GM21360 (cell line): ENCODE measurements around the gene TRMT1.
"Not testable (repeated sequence)": the region's sequence is repeated elsewhere in the genome, so short reads cannot be mapped to it uniquely, and the experiment has no call there.

Experiments used
- ATAC-seq: cut with Tn5 transposase; IDR thresholded peaks from one replicate; pipeline ENCODE4 v1.9.1; 2021; ENCODE audit warnings: mild to moderate bottlenecking, moderate library complexity; ENCODE audit not compliant: unreplicated experiment

Gene TRMT1

DNA sequence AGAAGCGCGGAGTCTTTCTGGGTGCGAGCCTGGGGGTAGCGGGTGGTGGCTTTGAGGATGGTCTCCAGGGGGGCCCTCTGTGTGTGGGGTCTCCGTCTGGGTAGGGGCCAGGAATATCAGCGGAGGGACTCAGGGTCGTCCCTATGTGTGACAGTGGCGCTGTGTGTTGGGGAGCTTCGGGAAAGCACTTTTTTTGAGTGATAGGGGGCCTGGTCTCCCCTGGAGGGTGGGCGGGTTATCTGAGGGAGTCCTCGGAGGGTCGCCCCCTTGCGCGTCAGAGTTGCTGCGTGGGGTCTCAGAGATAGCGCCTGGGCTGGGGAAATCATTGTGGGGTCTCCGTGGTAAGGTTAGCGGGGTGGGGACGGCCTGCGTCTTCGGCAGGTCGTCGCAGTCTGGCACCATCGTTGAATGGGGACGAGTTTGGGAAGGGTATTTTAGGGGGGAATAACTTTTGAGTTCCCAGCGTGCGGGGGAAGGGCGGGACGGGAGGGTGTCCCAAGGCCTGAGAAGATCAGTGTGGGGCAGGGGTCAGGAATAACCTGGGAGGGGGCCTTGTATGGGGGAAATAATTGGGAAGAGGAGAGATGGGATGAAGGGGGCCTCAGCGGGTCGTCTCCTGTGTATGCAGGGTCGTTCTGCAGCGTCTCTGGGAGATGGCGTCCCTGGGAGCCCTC is 34.5 kb upstream of the TRMT1 start:
- no peak for ATAC-seq

- peak; percentile 32 for ATAC-seq
Observed at GRCh38 chr19:13150187-13150930, 33.8 kb upstream of the TRMT1 start, which contains the start of the genes IER2 and STX10. TSS of gene IER2 (plus strand) at chr19:13150411. CDS start at chr19:13153187, 2,776 bp downstream. TSS of gene STX10 (minus strand) at chr19:13150375. CDS start at chr19:13150173, 202 bp downstream.

DNA sequence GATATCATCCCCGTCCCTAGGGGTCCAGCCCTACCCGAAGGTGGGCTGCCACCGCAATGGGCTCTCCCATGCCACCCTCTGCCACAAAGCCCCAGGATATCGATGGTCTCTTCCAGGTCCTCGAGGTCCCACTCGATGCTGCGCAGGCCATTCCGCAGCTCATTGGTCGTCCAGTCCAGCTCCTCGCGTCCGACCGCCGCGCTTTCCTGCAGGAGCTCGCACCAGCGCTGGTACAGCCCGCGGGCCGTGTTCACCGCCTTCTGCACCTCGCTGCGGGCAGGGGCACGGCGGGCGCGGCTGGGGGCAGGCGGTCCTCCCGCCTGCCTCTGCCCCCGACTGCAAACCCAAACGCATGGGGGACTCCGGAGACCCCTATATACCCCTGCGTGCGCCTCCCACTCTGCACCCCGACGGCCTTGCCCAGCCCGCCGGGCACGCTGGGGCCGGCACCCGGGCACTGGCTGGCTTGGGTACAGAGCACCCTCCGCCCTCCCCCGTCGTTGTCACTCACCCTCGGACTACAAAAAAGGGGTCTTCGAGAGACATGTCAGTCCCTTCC is 33.2 kb upstream of the TRMT1 start:
- no peak for ATAC-seq

DNA sequence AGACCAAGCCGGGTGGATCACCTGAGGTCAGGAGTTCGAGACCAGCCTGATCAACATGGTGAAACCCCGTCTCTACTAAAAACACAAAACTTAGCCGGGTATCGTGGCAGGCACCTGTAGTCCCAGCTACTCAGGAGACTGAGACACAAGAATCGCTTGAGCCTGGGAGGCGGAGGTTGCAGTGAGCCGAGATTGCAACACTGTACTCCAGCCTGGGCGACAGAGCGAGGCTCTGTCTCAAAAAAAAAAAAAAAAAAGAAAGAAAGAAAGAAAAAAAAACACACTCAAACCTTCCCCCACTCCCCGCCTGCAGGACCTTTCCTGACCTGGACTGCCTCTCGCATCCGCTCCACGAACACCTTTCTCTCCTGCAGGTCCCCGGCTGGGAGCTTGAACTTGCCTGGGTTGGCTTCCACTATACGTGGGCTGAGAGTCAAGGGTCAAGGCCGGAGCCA is 32.7 kb upstream of the TRMT1 start:
- ATAC-seq, result not testable (repeated sequence)

DNA sequence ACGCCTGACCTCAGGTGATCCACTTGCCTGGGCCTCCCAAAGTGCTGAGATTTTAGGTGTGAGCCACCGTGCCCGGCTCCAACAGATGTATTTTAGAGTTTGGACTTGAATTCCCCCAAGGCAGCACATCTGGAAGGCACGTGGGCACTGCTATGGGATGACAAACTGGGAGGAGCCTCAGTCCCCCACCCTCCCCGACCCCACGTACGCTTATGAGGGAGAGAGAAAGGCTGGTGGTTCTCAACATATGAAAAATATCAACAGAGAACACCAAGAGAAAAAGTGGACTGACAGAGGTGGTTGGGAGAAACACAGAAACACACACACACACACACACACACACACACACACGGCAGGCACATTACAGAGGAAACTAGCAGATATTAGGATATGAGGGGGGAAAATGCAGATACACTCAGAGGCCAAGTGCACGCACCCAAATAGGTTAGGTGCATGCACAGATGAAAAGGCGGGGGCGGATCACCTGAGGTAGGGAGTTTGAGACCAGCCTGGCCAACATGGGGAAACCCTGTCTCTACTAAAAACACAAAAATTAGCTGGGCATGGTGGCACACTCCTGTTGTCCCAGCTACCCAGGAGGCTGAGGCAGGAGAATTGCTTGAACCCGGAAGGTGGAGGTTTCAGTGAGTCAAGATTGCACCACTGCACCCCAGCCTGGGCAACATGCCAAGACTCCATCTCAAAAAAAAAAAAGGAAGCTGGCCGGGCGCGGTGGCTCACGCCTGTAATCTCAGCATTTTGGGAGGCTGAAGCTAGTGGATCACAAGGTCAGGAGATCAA is 30.4 kb upstream of the TRMT1 start:
- no peak for ATAC-seq

DNA sequence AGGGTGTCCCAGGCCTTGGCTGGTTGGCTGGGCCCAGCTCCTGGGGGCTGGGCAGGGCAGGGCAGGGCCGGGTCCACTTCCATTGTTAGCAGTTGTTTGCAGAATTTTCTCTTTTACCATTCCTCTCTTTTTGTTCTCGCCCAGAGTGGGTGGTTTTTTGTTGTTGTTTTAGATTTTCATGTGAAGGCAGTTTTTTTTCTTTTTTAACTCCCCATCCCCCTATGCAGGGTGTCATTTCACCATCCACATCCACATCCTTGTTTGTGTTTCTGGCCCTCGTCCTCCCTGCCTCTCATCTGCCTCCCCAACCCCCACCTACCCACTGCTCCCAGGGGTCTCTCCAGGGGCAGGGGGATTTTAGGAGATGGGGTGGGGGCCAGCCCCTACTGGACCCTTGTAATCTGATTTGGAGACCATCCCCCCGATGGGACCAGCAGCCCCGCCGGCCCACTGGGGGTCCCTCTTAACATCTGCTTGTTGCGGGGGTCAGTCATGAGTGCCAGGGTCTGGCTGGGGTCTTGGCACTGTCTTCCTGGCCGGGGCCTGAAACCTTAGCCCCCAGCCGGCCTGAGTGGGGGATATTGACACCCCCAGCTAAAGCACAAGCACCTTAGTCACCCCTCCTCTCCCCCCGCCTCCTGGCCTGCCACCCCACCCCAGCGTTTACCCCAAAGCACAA is 23.2 kb upstream of the TRMT1 start:
- no peak for ATAC-seq

DNA sequence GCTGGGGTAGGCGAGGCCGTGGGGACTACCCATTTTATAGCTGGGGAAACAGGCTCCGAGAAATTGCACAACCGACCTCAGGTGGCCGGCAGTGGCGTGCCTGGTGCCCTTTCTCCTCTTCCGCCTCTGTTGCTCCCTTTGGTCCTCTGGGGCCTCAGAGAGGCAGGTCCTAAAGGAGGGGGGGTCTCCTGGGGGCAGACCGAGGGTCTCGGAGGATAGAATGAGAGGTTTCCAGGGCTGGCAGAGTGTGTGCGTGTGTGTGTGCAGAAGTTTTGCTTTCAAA is 22.3 kb upstream of the TRMT1 start:
- no peak for ATAC-seq

DNA sequence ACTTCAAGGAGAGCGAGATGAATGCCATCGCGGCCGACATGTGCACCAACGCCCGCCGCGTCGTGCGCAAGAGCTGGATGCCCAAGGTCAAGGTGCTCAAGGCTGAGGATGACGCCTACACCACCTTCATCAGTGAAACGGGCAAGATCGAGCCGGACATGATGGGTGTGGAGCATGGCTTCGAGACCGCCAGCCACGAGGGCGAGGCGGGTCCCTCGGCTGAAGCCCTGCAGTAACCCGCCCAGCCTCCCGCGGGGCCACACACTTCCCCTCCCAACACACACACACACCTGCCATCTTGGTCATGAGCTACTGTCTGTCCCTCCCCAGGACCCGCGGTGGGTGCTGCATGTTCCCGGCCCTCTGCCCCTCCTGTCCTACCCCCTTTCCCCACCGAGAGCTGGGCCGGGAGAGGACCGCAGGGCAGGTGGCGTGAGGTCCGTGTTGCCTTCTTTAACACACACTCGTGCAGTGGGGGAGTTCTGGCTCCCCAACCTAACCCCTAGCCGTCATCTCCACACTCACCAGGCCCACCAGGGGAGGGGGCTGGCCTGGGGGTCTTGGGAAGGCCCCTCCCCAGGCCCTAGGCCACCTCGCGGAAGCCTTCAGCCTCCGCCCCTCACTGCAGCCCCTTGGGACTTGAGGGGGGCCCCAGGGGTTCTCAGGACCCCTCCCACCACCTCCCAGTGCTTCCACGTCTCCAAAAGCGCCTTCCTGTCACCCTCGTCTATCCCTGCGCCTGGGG is 21.8 kb upstream of the TRMT1 start:
- ATAC-seq, result no peak

DNA sequence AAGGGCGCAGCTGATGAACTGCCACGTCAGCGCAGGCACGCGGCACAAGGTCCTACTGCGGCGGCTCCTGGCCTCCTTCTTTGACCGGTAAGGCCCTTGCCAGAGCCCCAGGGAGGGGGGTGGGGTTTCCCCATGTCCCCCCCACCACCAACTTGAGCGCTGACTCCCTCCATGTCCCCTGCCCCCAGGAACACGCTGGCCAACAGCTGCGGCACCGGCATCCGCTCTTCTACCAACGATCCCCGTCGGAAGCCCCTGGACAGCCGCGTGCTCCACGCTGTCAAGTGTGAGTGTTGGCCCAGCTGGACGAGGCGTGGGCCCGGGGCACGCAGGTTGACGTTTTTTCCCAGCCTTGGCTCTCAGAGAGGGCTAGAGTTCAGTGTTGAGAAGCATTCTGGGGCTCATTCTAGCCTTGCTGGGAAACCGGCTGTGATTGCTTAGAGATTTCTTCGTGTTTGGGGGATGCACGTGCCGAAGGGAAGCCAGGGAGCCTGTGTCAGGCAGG is 20.8 kb upstream of the TRMT1 start:
- ATAC-seq, result no peak

DNA sequence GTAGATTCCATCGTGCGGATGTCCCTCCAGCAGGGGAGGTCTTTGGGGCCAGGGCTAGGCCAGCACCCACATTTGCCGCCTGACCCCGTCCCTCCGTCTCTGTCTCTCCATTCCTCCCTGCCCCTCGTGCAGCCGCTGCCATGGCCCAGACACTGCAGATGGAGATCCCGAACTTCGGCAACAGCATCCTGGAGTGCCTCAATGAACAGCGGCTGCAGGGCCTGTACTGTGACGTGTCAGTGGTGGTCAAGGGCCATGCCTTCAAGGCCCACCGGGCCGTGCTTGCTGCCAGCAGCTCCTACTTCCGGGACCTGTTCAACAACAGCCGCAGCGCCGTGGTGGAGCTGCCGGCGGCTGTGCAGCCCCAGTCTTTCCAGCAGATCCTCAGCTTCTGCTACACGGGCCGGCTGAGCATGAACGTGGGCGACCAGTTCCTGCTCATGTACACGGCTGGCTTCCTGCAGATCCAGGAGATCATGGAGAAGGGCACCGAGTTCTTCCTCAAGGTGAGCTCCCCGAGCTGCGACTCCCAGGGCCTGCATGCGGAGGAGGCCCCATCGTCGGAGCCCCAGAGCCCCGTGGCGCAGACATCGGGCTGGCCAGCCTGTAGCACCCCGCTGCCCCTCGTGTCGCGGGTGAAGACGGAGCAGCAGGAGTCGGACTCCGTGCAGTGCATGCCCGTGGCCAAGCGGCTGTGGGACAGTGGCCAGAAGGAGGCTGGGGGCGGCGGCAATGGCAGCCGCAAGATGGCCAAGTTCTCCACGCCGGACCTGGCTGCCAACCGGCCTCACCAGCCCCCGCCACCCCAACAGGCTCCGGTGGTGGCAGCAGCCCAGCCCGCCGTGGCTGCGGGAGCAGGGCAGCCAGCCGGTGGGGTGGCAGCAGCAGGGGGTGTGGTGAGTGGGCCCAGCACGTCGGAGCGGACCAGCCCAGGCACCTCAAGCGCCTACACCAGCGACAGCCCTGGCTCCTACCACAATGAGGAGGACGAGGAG is 18.8 kb upstream of the TRMT1 start:
- no peak for ATAC-seq

GRCh38 chr19:13134626-13135025 is 18.1 kb upstream of the TRMT1 start:
- no peak for ATAC-seq

- no peak for ATAC-seq
Observed at GRCh38 chr19:13133241-13133870, 16.8 kb upstream of the TRMT1 start.

- no peak for ATAC-seq
Observed at GRCh38 chr19:13132471-13133180, 16.1 kb upstream of the TRMT1 start.

GRCh38 chr19:13130886-13131490 is 14.4 kb upstream of the TRMT1 start:
- no peak for ATAC-seq

DNA sequence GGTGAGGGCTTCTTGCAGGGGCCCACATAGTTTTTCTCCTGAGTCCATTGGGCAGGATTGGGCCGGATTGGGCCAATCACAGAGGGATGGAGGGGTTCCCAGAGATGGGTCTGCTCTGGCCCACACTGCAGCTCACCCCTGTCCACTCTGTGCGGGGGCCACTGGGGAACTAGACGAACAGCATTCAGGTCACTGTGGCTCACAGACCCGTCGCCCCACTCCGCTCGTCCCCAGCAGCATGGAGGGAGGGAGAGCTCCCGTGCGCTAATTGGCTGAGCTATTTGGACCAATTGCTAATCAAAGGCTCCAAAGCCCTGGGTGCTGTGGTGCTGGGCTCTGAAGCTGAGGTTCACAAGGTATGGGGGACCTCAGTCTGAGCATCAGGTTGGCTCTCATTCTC is 12.8 kb upstream of the TRMT1 start:
- ATAC-seq, result no peak

GRCh38 chr19:13128583-13128982 is 12.0 kb upstream of the TRMT1 start:
- no peak for ATAC-seq
